ENCODE measurements around the gene EFNA2.

Gene EFNA2

GRCh38 chr19:1349211-1349610 lies 63.5 kb downstream of the EFNA2 start:
- Histone ChIP-seq H2AFZ (ENCODE audit: low read length) (no peak overlapping the region), H3K79me2 (ENCODE audit: insufficient read depth, low read length) (0 out of 2 replicates have a peak, but pooled peaks cover 2% of the 10 kb centered on the region), H3K9ac (ENCODE audit: low read depth, low read length, poor library complexity, severe bottlenecking) (no peak overlapping the region), H4K20me1 (ENCODE audit: insufficient read depth, low read length, poor library complexity, severe bottlenecking) (no peaks in the 10 kb centered on the region), H3K4me1 (ENCODE audit: insufficient read depth, low read length, poor library complexity, severe bottlenecking) (peaks cover 7% of the 10 kb centered on the region), H3K9me2 (replicated peaks; ENCODE audit: low read depth, low read length) (no peaks in the 10 kb centered on the region), H3K9me3 (ENCODE audit: insufficient read depth, low read depth, low read length) (no peaks in the 10 kb centered on the region), H3F3A (ENCODE audit: low read depth) (no peaks in the 10 kb centered on the region), H3K36me3 (ENCODE audit: insufficient read depth, low read length) (no peaks in the 10 kb centered on the region), H3K27me3 (ENCODE audit: insufficient read depth, low read length, poor library complexity, severe bottlenecking) (no peaks in the 10 kb centered on the region), H3K4me2 (ENCODE audit: low read depth, low read length, poor library complexity, severe bottlenecking) (no peak overlapping the region), H3K4me3 (ENCODE audit: low read length, poor library complexity, severe bottlenecking) (no peak overlapping the region)
- no peak for TF ChIP-seq EZH2phosphoT487 (IDR thresholded peaks at IDR 0.05; ENCODE audit: borderline replicate concordance)
- no peak for TF ChIP-seq CTCF (conservative IDR thresholded peaks at IDR 0.05; ENCODE audit: low read length)

GRCh38 chr19:1350867-1351266 lies 65.2 kb downstream of the EFNA2 start:
- H3K9me3 ChIP-seq (ENCODE audit: insufficient read depth, low read depth, low read length), result no peaks in the 10 kb centered on the region
- no peaks in the 10 kb centered on the region for H3F3A ChIP-seq (ENCODE audit: low read depth)
- no peaks in the 10 kb centered on the region for H3K9me2 ChIP-seq (replicated peaks; ENCODE audit: low read depth, low read length)
- H3K79me2 ChIP-seq (ENCODE audit: insufficient read depth, low read length), result peaks cover 12% of the 10 kb centered on the region; the same call in 1 of the 2 replicates
- no peak overlapping the region for H3K4me2 ChIP-seq (ENCODE audit: low read depth, low read length, poor library complexity, severe bottlenecking)
- no peak overlapping the region for H3K9ac ChIP-seq (ENCODE audit: low read depth, low read length, poor library complexity, severe bottlenecking)
- H4K20me1 ChIP-seq (ENCODE audit: insufficient read depth, low read length, poor library complexity, severe bottlenecking), result no peaks in the 10 kb centered on the region
- H3K4me3 ChIP-seq (ENCODE audit: low read length, poor library complexity, severe bottlenecking), result no peak overlapping the region
- TF ChIP-seq EZH2phosphoT487 (IDR thresholded peaks at IDR 0.05; ENCODE audit: borderline replicate concordance), result no peak
- no peak for TF ChIP-seq CTCF (conservative IDR thresholded peaks at IDR 0.05; ENCODE audit: low read length)
- no peaks in the 10 kb centered on the region for H3K27me3 ChIP-seq (ENCODE audit: insufficient read depth, low read length, poor library complexity, severe bottlenecking)
- H2AFZ ChIP-seq (ENCODE audit: low read length), result no peak overlapping the region
- peaks cover 15% of the 10 kb centered on the region for H3K4me1 ChIP-seq (ENCODE audit: insufficient read depth, low read length, poor library complexity, severe bottlenecking)
- H3K36me3 ChIP-seq (ENCODE audit: insufficient read depth, low read length), result no peaks in the 10 kb centered on the region
